Heart left ventricle (tissue), 11 donors: ENCODE data around the gene OR4C12. TPM values are rescaled to one million over a fixed set of nuclear protein-coding genes. Genes with fewer than 3 reads are reported as not detected.

Experiments
- polyA plus RNA-seq, 2 donors: library from polyadenylated mRNA; stranded (reverse); fragments of 200-250 nt; gene quantifications; one replicate each; pipeline ENCODE4 v1.2.3, GENCODE V29; 2013
- total RNA-seq, 9 donors: library from RNA; depleted of rRNA in 2 of 9; stranded (reverse); fragments of >200 nt in 2 of 9; fragmentation: NEBNext Ultra II Directional in 3 of 9; extraction: Animal tissue kit (Norgen Biotek cat#: 25700) in 3 of 9; gene quantifications; one replicate each; pipeline versions ENCODE4 v1.1.0 to v1.2.4, GENCODE V29; 2016 to 2023
- donor health status: ischemic (EF 13 %, LVEDD 7.1; RV severe dilation, severe dysfunction).
- donor health status: healthy with polysubstance abuse.
- donor health status: DM: no; HTN: yes; CAD: no.
- donor health status: DM: no; HTN: no; CAD: no.
- donor health status: ischemic (EF 25% LVEDD 5.7; RV mildly dilated, moderate dysfunction).
- donor health status: healthy.
- donor health status: DM: yes; HTN: yes; CAD: no.
- donor health status: PGD.
- donor health status: nonischemic (EF 23%, LVEDD 6.1; RV moderate dilation, normal function).

The OR4C12 gene
- total and polyA plus RNA-seq, 11 donors: not detected

Other genes with a start within 250 kb of the OR4C12 start
- gene OR4C13, start 30.1 kb downstream of the OR4C12 start, total RNA-seq: not detected
- not detected for gene OR4C13, start 30.1 kb downstream of the OR4C12 start, polyA plus RNA-seq
- not detected for gene OR4C45, start 50.3 kb upstream of the OR4C12 start, total RNA-seq
- not detected for gene OR4C45, start 50.3 kb upstream of the OR4C12 start, polyA plus RNA-seq